Daoy (cell line): ENCODE data around the gene NFATC1. TPM values are rescaled to one million over a fixed set of nuclear protein-coding genes. Genes with fewer than 3 reads are reported as not detected.

Experiments used
- DNase-seq: peaks from one replicate; pipeline ENCODE4 v3.0.0-alpha.2; 2015; ENCODE audit warnings: low read depth
- total RNA-seq: library from RNA; depleted of rRNA; stranded (reverse); fragments of >200 nt; shearing (Covaris generic); gene quantifications from 2 replicates; pipeline ENCODE4 v1.2.3, GENCODE V29; 2014

NFATC1 gene
- total RNA-seq, 1 experiment from 2014 or later, result 1.5 TPM

DNA sequence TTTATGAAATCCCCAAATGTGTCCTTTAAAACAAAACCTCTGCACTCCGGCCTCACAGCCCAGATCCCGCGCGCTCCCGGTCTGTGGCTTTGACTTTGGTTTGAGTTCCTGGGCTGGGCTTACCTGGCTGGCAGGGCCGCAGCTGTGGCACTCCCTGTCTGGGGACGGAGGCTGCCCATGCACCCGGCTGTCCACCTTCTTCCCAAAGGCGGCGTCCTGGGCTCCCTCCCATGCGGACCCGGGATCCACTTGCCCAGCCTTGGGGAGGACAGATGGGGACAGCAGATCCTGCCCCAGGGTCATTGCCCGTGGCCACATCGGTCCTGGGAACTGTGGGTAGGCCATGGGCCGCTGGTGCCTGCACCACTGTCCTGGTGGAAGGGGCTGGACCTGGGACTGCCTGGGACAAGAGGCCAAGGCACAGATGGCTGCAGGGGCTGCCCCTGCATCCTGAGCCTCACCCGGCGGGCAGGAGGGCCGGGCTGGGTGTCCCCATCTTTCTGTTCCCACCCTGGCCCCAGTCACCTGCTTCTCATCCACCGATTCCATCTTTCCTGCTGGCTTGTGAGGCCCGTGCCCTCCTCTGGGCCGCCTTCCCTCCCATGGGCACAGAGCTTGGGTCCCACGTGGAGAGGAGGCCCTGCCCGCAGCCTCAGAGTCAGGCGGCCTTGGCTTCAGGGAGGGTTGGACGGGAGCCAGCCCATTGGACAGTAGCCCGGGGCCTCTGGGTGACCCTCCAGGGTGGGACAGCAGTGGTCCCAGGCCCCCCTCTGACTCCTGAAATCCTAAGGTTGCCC is 27.7 kb downstream of the NFATC1 start:
- DNase-seq, result no peak

DNA sequence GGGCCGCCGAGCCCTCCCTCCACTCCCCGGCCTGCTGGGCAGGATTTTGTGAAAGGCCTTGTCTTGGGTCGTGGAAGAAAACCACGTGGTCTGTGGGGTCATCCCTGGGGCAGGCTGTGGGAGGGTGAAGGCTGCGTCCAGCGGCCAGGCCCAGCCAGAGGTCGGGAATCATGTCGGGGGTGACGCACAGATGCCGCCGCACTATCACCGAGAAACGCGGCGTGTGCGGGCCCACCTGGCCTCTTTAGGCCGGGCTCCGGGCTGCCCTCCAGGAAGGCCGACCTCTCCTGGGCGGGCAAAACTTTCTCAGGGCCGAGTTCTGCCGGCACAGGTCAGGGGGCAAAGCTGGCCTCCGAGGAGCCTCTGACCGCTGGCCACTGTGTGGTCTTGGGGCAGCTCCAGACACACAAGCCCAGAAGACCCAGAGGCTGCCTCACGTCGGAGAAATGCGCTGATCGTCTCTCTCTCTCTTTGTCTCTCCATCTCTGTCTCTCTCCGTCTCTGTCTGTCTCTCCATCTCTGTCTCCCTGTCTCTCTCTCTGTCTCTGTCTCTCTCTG is 28.4 kb downstream of the NFATC1 start:
- DNase-seq, result no peak

- no peak for DNase-seq
These were observed 29.3 kb downstream of the NFATC1 start for GRCh38 chr18:79424880-79425568.

- no peak for DNase-seq
These were observed 29.8 kb downstream of the NFATC1 start for GRCh38 chr18:79425569-79425886.

DNA sequence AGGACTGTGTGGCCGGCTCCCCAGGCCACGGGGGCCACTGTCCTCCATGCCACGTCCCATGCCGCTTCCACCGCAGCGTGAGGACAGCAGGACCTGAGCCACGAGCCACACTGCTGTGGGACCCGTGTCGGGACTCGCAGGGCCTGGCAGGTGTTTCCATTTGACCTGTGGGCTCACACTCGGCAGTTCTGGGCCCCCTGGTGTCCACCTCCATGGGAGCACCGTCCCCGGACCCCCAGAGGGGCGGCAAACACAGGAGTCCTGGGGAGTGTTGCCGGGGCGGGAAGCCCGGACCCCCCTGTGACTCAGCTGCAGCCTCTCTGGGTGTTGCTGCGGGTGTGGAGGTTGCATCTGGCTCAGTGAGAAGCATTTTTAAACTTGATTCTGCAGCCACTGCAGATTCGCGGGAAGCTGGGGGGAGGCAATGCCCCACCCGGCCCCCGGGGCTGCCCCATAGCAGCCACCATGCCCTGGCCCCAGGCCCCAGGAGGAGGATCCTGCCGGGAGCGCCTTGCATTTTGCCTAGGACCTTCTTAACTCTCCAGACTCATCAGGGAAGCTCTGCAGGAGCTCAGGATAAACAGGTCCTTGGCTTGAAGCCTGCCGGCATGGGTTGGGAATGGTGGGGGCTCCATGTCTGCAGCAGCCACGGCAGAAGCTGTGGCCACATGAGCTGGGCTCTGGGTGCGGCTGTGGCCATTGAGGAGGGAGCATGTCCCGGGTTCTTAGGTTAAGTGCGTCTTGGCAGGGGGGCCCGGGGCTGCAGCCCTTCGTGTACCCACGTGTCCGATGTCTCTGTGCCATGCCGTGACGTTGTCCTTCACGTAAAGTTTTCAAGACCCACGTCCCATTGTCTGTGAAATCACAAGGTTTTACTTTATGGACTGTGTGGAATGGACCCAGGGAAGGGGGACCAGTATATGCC is 30.9 kb downstream of the NFATC1 start:
- DNase-seq, result no peak

DNA sequence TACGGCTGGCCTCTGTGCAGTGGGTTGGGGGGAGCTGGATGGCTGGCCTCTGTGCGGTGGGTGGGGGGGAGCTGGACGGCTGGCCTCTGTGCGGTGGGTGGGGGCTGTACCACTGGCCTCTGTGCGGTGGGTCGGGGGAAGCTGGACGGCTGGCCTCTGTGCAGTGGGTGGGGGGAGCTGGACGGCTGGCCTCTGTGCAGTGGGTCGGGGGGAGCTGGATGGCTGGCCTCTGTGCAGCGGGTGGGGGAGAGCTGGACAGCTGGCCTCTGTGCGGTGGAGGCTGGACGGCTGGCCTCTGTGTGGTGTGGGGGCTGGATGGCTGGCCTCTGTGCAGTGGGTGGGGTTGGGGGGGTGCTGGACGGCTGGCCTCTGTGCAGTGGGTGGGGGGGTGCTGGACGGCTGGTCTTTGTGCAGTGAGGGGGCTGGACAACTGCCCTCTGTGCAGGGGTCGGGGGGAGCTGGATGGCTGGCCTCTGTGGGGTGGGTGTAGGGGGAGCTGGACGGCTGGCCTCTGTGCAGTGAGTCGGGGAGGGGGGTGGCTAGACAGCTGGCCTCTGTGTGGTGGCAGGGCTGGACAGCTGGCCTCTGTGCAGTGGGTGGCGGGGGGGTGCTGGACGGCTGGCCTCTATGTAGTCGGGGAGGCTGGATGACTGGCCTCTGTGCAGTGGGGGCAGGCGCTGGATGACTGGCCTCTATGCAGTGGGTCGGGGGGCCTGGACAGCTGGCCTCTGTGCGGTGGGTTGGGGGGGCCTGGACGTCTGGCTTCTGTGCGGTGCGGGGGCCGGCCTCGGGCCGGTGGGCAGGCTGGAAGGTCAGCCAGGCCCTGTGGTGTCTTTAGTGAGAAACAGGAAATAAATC is 31.9 kb downstream of the NFATC1 start:
- DNase-seq, result no peak

- DNase-seq, result no peak
These were observed 32.6 kb downstream of the NFATC1 start for GRCh38 chr18:79428287-79428686.

GRCh38 chr18:79429381-79429780 is 33.7 kb downstream of the NFATC1 start:
- no peak for DNase-seq

GRCh38 chr18:79429785-79430281 is 34.1 kb downstream of the NFATC1 start:
- DNase-seq, result no peak

- DNase-seq, result no peak
These were observed 36.8 kb downstream of the NFATC1 start for GRCh38 chr18:79432376-79433120.

DNA sequence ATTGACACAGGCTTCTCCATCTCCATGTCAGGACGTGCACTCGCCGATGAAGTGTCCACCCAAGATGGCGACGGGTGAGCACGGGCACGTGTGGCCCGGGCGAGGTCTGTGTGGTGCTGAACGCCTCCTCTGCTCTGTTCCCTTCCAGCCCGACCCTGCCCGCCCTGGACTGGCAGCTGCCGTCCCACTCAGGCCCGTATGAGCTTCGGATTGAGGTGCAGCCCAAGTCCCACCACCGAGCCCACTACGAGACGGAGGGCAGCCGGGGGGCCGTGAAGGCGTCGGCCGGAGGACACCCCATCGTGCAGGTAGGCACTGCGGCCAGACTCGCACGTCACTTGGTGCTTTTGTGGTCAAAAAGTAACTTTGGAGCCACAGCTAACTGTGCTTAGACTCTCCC is 37.7 kb downstream of the NFATC1 start:
- no peak for DNase-seq

DNA sequence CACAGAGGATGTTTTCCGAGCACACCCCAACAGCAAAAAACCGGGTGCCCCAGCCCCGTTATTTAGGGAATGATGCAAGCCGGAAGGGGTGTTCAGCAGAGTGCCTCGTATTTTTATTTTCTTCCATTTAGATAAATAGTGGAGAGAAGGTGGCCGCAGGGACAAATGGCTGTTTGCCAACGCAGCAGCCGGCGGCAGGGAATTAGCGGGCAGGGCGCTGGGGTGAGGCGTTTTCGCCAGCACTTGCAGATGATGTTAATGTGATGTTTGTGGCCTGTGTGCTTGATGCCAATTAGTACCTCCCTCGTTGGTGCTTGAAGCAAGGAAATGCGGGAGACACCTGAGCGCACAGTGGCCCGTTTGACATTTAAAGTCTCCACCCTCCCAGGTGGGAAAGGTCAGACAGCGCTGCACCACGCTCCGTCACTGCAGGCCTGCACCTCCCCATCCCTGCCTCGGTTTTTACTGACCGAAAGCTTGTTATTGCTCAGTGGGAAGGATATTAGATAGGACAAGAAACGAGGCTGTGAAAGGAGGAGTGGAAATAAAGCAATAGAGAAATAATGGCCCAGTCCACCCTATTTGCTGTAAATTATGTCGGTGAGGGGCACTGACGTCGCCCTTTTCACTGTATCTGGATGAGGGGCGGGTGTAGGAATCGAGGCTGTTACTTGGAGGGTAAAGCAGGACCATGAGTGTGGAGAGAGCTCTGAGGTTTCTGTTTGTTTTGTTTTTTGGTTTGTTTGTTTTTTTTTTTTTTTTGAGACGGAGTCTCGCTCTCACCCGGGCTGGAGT is 39.1 kb downstream of the NFATC1 start:
- DNase-seq, result no peak

GRCh38 chr18:79436556-79437275 is 41.0 kb downstream of the NFATC1 start:
- DNase-seq, result no peak

GRCh38 chr18:79438089-79438897 is 42.6 kb downstream of the NFATC1 start:
- DNase-seq, result no peak

GRCh38 chr18:79438898-79439627 is 43.3 kb downstream of the NFATC1 start:
- peak; percentile 52 for DNase-seq

DNA sequence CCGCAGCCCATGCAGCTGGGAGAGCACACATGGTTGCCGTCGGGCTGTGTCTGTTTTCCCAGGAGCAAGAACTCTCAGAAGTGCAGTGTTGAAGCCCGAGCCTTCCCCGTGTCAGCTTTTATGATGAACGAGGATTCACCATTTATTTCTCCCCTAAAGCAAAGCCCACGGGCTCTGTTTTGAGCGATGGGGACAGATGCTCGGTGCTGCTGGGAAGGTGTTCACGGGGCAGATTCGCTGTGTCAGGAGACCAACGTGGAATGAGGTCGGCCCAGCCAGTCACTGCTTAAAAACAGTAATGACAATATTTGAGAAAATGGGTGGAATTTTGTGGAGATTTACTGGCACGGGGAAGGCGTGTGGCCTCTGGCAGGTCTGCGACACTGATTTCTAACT is 43.9 kb downstream of the NFATC1 start:
- no peak for DNase-seq
